HPDE6-E6E7 (cell line): ENCODE data around the gene NBPF9.
"Not testable (repeated sequence)": the region's sequence is repeated elsewhere in the genome, so short reads cannot be mapped to it uniquely, and the experiment has no call there.

ENCODE experiments used
- DNase-seq: peaks from one replicate; pipeline ENCODE4 v3.0.0; 2011; ENCODE audit warnings: missing footprints; ENCODE audit errors: extremely low spot score

NBPF9 gene

DNA sequence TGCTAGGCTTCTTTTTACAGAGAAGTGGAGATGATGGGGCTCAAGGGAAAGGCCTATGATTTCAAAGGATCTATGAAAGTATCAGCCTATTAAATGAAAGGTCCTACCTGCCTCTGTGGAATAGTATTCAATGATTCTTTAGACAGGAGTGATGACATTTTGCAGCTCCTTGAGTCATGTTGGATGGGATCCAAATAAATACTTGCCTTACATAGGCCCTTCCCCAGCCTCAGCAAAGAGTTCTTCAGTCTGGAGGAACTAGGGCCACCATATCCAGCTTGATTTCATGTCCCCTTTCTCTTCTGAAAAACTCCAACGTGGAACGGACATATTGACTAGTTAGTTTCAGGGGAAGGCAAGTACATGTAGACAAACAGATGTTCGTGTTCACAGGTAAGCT is 87.8 kb downstream of the NBPF9 start:
- DNase-seq: not testable (repeated sequence)

- DNase-seq: not testable (repeated sequence)
These were observed 89.8 kb downstream of the NBPF9 start for GRCh38 chr1:149013513-149013912.

DNA sequence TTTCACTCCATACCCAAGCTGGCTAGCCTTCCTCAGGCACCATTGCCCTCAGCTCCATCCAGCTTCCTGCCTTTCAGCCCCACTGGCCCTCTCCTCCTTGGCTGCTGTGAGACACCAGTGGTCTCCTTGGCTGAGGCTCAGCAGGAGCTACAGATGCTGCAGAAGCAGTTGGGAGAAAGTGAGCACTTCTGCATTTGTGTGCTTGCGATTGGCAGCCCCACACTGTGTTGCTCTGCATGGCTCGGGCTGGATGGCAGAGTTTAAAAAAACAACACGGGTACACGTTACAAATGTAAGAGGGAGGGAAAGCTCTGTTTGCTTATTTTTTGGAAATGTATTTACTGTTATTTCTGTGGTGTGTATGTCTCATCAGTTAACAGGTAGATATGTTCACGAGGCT is 90.8 kb downstream of the NBPF9 start:
- DNase-seq: not testable (repeated sequence)

- not testable (repeated sequence) for DNase-seq
These were observed 93.6 kb downstream of the NBPF9 start for GRCh38 chr1:149009761-149010160.

GRCh38 chr1:149008769-149009168 is 94.6 kb downstream of the NBPF9 start:
- DNase-seq: not testable (repeated sequence)

GRCh38 chr1:149008326-149008725 is 95.0 kb downstream of the NBPF9 start:
- not testable (repeated sequence) for DNase-seq
